Colonic mucosa (tissue), 4 donors: ENCODE measurements around the gene ZFAND4. TPM values are rescaled to one million over a fixed set of nuclear protein-coding genes. Genes with fewer than 3 reads are reported as not detected.

Experiments
- DNase-seq: peaks from one replicate; pipeline ENCODE4 v3.0.0-alpha.2; 2020
- H3K27ac ChIP-seq: fragments of 200-600 bp; one replicate; pipeline ENCODE4 v1.8.0; 2021
- H3K27me3 ChIP-seq: fragments of 200-600 bp; one replicate; pipeline ENCODE4 v1.8.0; 2021
- H3K36me3 ChIP-seq: fragments of 200-600 bp; one replicate; pipeline ENCODE4 v1.8.0; 2021
- H3K4me1 ChIP-seq: fragments of 200-600 bp; one replicate; pipeline ENCODE4 v1.8.0; 2021; ENCODE audit warnings: mild to moderate bottlenecking
- H3K4me3 ChIP-seq: fragments of 200-600 bp; one replicate; pipeline ENCODE4 v1.8.0; 2021
- H3K9ac ChIP-seq, 2 donors: one replicate each; pipeline ENCODE4 v1.7.0; 2013; ENCODE audit warnings: control low read depth in 2 of 2, low read depth in 2 of 2, low read length in 2 of 2
- H3K9me3 ChIP-seq: fragments of 200-600 bp; one replicate; pipeline ENCODE4 v1.8.0; 2021
- intact Hi-C: fragments of 100-400 bp; cut with DNase I; formaldehyde crosslinking; loops from one replicate; pipeline ENCODE4 v1.14.1; 2022
- total RNA-seq, 2 donors: library from RNA; stranded (reverse); fragmentation: NEBNext Ultra II Directional in 1 of 2; extraction: Animal tissue kit (Norgen Biotek cat#: 25700) in 1 of 2; gene quantifications; one replicate each; pipeline ENCODE4 v1.2.1, GENCODE V29; 2021
- TF ChIP-seq, protein P1 (sequence below): fragments of 200-600 bp; IDR thresholded peaks from one replicate; pipeline ENCODE4 v1.8.0; 2022; ENCODE audit warnings: antibody characterized with exemption, mild to moderate bottlenecking
- donor health status: healthy.
- donor health status: DM: no; HTN: no; CAD: no.
- donor health status: DM: no; HTN: no; CAD: no.

ZFAND4 gene
- total RNA-seq, 2 donors from 2014 or later, result 11.3 to 15.9 TPM

DNA sequence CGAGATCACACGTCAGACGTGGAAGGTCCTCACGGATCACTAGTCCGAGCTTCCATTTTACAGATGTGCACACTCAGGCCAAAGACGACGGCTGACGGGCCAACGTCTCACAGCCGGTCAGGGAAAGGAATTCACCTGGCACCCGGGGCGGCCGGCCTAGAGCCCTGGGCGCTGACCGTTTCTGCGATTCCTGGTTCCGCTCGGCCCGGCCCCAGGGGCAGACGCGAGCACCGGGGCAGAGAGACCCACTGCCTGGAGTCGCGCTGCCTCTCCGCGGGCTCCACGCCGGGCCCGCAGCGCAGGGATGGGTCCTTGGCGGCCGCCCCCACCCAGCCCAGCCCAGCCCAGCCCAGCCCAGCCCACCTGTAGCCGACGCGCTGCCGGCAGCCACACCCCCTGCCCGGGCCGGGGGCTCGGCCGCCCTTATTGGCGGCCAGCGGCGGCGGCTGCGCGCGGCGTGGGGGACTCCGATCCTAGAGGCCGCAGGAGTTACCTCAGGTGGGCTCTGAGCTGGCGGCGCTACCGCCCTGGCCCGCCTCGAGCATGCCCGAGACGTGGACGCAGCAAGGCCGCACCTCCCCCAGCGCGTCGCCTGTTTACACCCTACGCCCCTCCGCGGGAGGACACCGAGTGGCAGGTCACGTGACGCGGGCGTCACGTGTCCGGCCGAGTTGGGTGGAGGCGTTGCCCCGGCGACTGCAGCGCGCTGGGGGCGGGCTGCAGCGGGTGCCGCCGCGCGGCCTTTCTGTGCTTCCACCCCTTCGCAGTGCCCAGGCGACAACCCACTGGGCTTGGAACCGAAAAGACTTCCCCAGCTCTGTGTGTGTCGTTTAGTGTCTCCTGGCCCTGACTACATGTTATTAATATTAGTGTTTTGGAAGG lies 78.1 kb downstream of the ZFAND4 start:
- Histone ChIP-seq H3K9me3 (no peaks in the 10 kb centered on the region), H3K9ac (peak overlapping the region; percentile 78 to 88), H3K36me3 (no peaks in the 10 kb centered on the region), H3K4me3 (peak overlapping the region; percentile 77), H3K27me3 (no peaks in the 10 kb centered on the region), H3K27ac (peak overlapping the region; percentile 54), H3K4me1 (peaks cover 6% of the 10 kb centered on the region)
- intact Hi-C loops, result loop anchor here (10.0 kb wide), 2 partner anchors 80 to 130 kb away; partner anchors contain the start of gene ZFAND4
- peak; percentile 93 for DNase-seq
- TF ChIP-seq, protein P1, sequence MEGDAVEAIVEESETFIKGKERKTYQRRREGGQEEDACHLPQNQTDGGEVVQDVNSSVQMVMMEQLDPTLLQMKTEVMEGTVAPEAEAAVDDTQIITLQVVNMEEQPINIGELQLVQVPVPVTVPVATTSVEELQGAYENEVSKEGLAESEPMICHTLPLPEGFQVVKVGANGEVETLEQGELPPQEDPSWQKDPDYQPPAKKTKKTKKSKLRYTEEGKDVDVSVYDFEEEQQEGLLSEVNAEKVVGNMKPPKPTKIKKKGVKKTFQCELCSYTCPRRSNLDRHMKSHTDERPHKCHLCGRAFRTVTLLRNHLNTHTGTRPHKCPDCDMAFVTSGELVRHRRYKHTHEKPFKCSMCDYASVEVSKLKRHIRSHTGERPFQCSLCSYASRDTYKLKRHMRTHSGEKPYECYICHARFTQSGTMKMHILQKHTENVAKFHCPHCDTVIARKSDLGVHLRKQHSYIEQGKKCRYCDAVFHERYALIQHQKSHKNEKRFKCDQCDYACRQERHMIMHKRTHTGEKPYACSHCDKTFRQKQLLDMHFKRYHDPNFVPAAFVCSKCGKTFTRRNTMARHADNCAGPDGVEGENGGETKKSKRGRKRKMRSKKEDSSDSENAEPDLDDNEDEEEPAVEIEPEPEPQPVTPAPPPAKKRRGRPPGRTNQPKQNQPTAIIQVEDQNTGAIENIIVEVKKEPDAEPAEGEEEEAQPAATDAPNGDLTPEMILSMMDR, result no peak

DNA sequence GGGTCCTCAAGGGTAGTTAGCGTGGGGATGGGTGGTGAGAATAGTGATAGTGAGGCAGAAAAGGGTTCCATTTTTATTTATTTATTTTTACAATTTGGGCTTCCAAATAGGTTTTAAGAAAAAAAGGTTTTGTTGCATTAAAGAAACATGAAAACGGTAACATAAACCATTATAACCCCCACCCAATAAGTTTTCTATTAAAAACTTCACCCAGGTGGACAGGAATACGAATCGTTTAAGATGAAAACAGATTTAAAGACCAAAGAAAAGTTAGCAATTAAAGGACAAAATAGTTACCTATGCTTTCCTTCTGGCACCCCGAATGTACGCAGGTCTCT lies 78.7 kb downstream of the ZFAND4 start:
- H3K4me1 ChIP-seq, result peaks cover 6% of the 10 kb centered on the region
- DNase-seq, result no peak
- H3K9ac ChIP-seq, result peak overlapping the region; percentile 78 to 88
- no peaks in the 10 kb centered on the region for H3K36me3 ChIP-seq
- TF ChIP-seq, protein P1, result no peak
- H3K9me3 ChIP-seq, result no peaks in the 10 kb centered on the region
- intact Hi-C loops, result loop anchor here (10.0 kb wide), 2 partner anchors 81 to 129 kb away; partner anchors contain the start of gene ZFAND4
- peak overlapping the region; percentile 54 for H3K27ac ChIP-seq
- H3K27me3 ChIP-seq, result no peaks in the 10 kb centered on the region
- H3K4me3 ChIP-seq, result peak overlapping the region; percentile 77

DNA sequence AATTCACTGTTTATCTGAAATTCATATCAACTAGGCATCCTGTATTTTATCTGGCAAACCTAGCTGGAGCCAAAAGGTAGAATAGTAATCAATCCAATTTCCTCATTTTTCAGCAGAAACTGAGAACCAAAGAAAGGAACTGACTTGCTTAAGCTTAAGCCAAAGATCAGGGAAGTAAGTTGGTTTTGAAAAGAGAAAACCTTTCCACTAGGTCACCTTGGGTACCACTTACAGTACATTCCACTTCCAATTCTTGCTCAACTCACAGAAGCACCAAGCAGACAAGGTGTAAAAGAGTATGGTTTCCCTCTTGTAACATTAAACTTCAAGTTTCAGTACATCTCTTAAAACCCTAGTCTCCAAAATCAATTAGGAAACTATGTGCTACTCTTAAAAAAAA lies 79.6 kb downstream of the ZFAND4 start:
- Histone ChIP-seq H3K4me3 (peak overlapping the region; percentile 77), H3K4me1 (peaks cover 6% of the 10 kb centered on the region), H3K9ac (peak overlapping the region in 1 of 2 donors; percentile 88), H3K27me3 (no peaks in the 10 kb centered on the region), H3K36me3 (no peaks in the 10 kb centered on the region), H3K27ac (no peak overlapping the region), H3K9me3 (no peaks in the 10 kb centered on the region)
- no peak for DNase-seq
- intact Hi-C loops, result loop anchor here (10.0 kb wide), 2 partner anchors 82 to 128 kb away; partner anchors contain the start of gene ZFAND4
- TF ChIP-seq, protein P1, result no peak

DNA sequence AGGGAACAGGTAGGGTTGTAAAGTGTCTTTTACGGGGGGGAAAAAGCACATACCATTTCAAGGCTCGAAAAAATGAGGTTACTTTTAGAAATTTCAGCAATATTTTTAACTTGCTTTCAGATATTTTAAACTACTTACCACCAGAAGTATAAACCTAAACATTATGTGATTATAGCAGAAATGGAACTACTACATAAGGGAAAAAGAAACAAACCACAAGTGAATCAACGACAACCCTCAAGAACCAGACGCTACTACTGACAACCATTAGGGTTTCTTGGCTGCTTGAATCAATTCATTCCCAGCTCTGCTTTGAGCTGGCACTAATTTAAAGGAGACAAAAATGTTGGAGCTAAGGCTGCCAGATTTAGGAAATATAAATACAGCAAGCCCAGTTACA lies 80.1 kb downstream of the ZFAND4 start:
- intact Hi-C loops, result loop anchor here (10.0 kb wide), 2 partner anchors 82 to 128 kb away; partner anchors contain the start of gene ZFAND4
- no peak for DNase-seq
- no peak overlapping the region for H3K27ac ChIP-seq
- no peaks in the 10 kb centered on the region for H3K27me3 ChIP-seq
- no peaks in the 10 kb centered on the region for H3K36me3 ChIP-seq
- H3K9ac ChIP-seq, result no peak overlapping the region
- peaks cover 6% of the 10 kb centered on the region for H3K4me1 ChIP-seq
- H3K4me3 ChIP-seq, result no peak overlapping the region
- TF ChIP-seq, protein P1, result no peak
- no peaks in the 10 kb centered on the region for H3K9me3 ChIP-seq

DNA sequence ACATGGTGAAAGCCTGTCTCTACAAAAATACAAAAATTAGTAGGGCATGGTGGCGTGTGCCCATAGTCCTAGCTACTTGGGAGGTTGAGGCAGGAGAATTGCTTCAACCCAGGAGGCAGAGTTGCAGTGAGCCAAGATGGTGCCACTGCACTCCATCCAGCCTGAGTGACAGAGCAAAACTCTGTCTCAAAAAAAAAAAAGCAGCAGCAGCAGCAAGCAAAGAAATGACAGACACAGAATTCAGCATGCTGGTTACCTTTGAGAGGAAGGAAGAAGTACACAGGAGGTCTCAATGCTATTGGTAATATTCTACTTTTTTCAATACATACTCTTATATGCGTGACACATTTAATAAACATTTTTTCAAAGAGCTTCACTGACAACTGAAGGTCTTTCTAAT lies 81.3 kb downstream of the ZFAND4 start:
- intact Hi-C loops, result loop anchor here (10.0 kb wide), 2 partner anchors 84 to 126 kb away; partner anchors contain the start of gene ZFAND4
- TF ChIP-seq, protein P1, result no peak
- no peak for DNase-seq

More for the DNA sequence above, 81.3 kb downstream of the ZFAND4 start:
- H3K9ac ChIP-seq, result no peak overlapping the region
- H3K4me3 ChIP-seq, result no peak overlapping the region
- peaks cover 6% of the 10 kb centered on the region for H3K4me1 ChIP-seq
- no peaks in the 10 kb centered on the region for H3K36me3 ChIP-seq
- H3K9me3 ChIP-seq, result no peaks in the 10 kb centered on the region
- no peaks in the 10 kb centered on the region for H3K27me3 ChIP-seq
- H3K27ac ChIP-seq, result no peak overlapping the region
